Aorta (tissue), 5 donors: ENCODE measurements around the gene HIPK2. TPM values are rescaled to one million over a fixed set of nuclear protein-coding genes. Genes with fewer than 3 reads are reported as not detected.

Experiments used
- ATAC-seq: fragments of 200-7000 bp; cut with Tn5 transposase; one replicate; pipeline ENCODE4 v1.9.1; 2022; ENCODE audit warnings: moderate library complexity; ENCODE audit not compliant: low FRiP score
- DNase-seq, 2 donors: peaks; one replicate each; pipeline ENCODE4 v3.0.0-alpha.2; 2020
- H3K27ac ChIP-seq, 2 donors: one replicate each; pipeline ENCODE4 v1.5.1; 2013; ENCODE audit warnings: low read length in 2 of 2, mild to moderate bottlenecking in 2 of 2, moderate library complexity in 2 of 2, control low read depth in 1 of 2, inconsistent platforms in 1 of 2, low read depth in 1 of 2
- H3K27me3 ChIP-seq, 2 donors: one replicate each; pipeline ENCODE4 v1.6.1; 2013; ENCODE audit warnings: control low read depth in 1 of 2, low read length in 1 of 2, mild to moderate bottlenecking in 1 of 2, moderate library complexity in 1 of 2; ENCODE audit not compliant: insufficient read depth in 2 of 2, control insufficient read depth in 1 of 2
- H3K36me3 ChIP-seq, 2 donors: one replicate each; pipeline ENCODE4 v1.6.1; 2013; ENCODE audit warnings: control low read depth in 1 of 2, low read length in 1 of 2, mild to moderate bottlenecking in 1 of 2; ENCODE audit not compliant: insufficient read depth in 2 of 2, control insufficient read depth in 1 of 2
- H3K4me1 ChIP-seq, 2 donors: one replicate each; pipeline ENCODE4 v1.6.1; 2013; ENCODE audit warnings: low read length in 2 of 2, control low read depth in 1 of 2, mild to moderate bottlenecking in 1 of 2, moderate library complexity in 1 of 2; ENCODE audit not compliant: insufficient read depth in 2 of 2, control insufficient read depth in 1 of 2
- H3K4me3 ChIP-seq, 2 donors: one replicate each; pipeline ENCODE4 v1.5.1; 2013; ENCODE audit warnings: low read length in 2 of 2, control low read depth in 1 of 2, mild to moderate bottlenecking in 1 of 2
- H3K9me3 ChIP-seq: one replicate; pipeline ENCODE4 v1.6.1; 2013; ENCODE audit warnings: mild to moderate bottlenecking, low read length; ENCODE audit not compliant: control insufficient read depth
- WGBS, 2 donors: extraction: QIAGEN DNeasy Blood & Tissue Kit; methylation state at CpG; one replicate each; pipeline ENCODE4 v1.1.7; 2013; 5-methylcytosine and 5-hydroxymethylcytosine counted together
- intact Hi-C, 2 donors: fragments of 100-400 bp; cut with DNase I; formaldehyde crosslinking; loops; one replicate each; pipeline versions ENCODE4 v1.14.2 to v1.15.0; 2022
- polyA plus RNA-seq, 2 donors: library from polyadenylated mRNA; stranded (reverse); fragments of 200-250 nt; gene quantifications; one replicate each; pipeline ENCODE4 v1.2.3, GENCODE V29; 2013
- total RNA-seq, 2 donors: library from RNA; stranded (reverse); fragmentation: NEBNext Ultra II Directional; extraction: Animal tissue kit (Norgen Biotek cat#: 25700); gene quantifications; one replicate each; pipeline ENCODE4 v1.2.1, GENCODE V29; 2021
- donor health status: healthy with polysubstance abuse.
- donor health status: Bipolar disorder and iron deficiency.
- donor health status: DM: no; HTN: no; CAD: no.
- donor health status: DM: no; HTN: no; CAD: no.
- donor health status: DM: yes; HTN: yes; CAD: no.

Gene HIPK2
- total and polyA plus RNA-seq, 4 donors: 9.4 to 108 (median 23.9) TPM

DNA sequence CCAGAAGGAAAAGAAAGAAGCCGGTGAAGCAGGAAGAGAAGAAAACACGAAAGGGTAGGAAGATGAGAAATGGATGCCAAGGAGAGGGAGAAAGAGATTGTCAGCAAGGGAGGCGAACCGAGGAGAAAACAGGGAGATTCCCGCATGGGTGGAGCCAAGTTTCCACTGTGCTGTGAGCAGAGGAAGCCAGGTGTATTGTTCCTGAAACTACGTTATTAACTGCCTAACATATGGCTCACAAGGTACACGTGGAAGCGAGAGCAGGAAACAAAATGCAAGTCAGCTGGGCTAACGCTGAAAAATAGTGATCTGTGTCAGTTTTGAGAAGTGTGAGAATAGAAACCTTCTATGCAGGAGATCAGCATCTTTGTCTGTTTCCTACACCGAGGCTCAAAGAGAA is 20.4 kb upstream of the HIPK2 start:
- intact Hi-C loops: no loop called here
- 34 to 54% methylated on average over 10 of the region's 10 CpGs for WGBS, 2 donors
- Histone ChIP-seq H3K27me3 (no peaks in the 10 kb centered on the region), H3K9me3 (no peaks in the 10 kb centered on the region), H3K36me3 (no peaks in the 10 kb centered on the region), H3K4me3 (no peak overlapping the region), H3K27ac (no peak overlapping the region), H3K4me1 (no peaks in the 10 kb centered on the region)
- DNase-seq (no peak), ATAC-seq (no peak)

DNA sequence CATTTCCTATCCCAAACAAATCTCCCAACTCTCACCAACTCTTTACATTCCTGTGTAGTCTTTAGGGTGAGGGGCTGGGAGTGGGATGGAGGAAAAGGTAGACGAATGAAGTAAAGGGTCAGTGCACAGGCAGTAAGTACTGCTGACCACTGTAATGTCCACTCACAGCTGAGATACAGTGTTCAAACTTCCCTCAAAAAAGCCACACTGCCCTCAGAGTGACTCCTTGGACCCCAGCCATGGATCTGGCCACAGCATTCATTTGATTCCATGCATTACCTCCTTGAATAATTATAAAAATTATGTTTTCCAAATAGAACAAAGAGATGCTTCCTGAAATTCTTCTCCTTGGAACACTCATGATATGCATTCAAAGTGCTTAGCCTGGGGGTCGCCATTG is 19.8 kb upstream of the HIPK2 start:
- H3K4me1 ChIP-seq: no peaks in the 10 kb centered on the region
- no peak overlapping the region for H3K4me3 ChIP-seq
- ATAC-seq: no peak
- H3K27ac ChIP-seq: no peak overlapping the region
- intact Hi-C loops: no loop called here
- H3K9me3 ChIP-seq: no peaks in the 10 kb centered on the region
- no peaks in the 10 kb centered on the region for H3K27me3 ChIP-seq
- H3K36me3 ChIP-seq: no peaks in the 10 kb centered on the region
- WGBS, 2 donors: 75 to 86% methylated on average over 2 of the region's 2 CpGs
- DNase-seq: no peak

DNA sequence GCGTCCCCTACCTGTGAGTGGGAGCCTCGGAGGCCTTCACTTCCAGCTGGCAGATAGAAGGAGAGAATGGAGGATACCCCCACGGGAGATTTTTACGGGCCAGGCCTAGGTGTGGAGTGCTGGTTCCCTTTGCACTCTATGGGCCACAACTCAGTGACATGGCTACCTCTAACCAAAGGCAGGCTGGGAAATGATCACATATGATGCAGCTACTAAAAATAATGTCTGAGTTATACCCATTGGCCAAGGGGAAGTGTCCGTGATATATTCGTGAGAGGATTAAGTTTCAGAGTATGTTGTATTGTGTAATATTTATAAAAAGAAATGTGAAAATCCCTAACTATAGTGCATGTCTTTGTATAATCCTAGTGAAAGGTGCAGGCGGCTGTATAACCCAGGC is 13.5 kb upstream of the HIPK2 start:
- intact Hi-C loops: no loop called here
- Histone ChIP-seq H3K4me3 (no peak overlapping the region), H3K27ac (no peak overlapping the region), H3K36me3 (no peaks in the 10 kb centered on the region), H3K4me1 (no peaks in the 10 kb centered on the region), H3K27me3 (no peaks in the 10 kb centered on the region), H3K9me3 (no peaks in the 10 kb centered on the region)
- ATAC-seq (no peak), DNase-seq (no peak)
- 90% methylated on average over 7 of the region's 7 CpGs for WGBS, 2 donors

DNA sequence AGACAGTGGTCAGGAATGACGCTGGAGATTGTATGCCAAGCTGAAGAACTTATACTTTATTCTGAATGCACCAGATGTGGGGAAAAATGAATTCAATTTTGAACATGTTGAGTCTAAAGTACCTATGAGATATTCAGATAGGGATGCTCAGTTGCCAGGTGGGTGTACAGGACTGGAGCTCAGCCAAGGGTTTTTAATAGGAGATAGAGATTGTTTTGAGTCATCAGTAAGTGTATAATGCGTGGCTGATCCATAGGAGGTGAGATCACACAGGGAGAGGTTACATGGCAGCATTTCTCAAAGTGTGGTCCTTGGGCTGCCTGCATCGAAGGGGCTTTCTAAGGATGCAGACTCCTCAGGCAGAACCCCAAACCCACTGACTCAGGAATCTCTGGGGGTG is 6.8 kb upstream of the HIPK2 start:
- no peak overlapping the region for H3K4me3 ChIP-seq

GRCh38 chr7:139783647-139784385 is 6.0 kb upstream of the HIPK2 start:
- Histone ChIP-seq H3K9me3 (peaks cover 1% of the 10 kb centered on the region), H3K27me3 (no peaks in the 10 kb centered on the region), H3K4me3 (no peak overlapping the region), H3K4me1 (no peaks in the 10 kb centered on the region), H3K36me3 (no peaks in the 10 kb centered on the region), H3K27ac (no peak overlapping the region)
- WGBS, 2 donors: 77 to 80% methylated on average over 3 of the region's 3 CpGs
- DNase-seq (no peak), ATAC-seq (no peak)
- intact Hi-C loops: loop anchor here in 1 of 2 donors (10.0 kb wide), 1 partner anchor 211 kb away; no protein-coding TSS in a partner anchor

More for the DNA sequence above, 6.8 kb upstream of the HIPK2 start:
- no peaks in the 10 kb centered on the region for H3K36me3 ChIP-seq
- no peaks in the 10 kb centered on the region for H3K27me3 ChIP-seq
- intact Hi-C loops: loop anchor here in 1 of 2 donors (10.0 kb wide), 1 partner anchor 210 kb away; no protein-coding TSS in a partner anchor
- ATAC-seq (no peak), DNase-seq (no peak)
- 87 to 92% methylated on average over 3 of the region's 3 CpGs for WGBS, 2 donors
- H3K4me1 ChIP-seq: no peaks in the 10 kb centered on the region
- H3K27ac ChIP-seq: no peak overlapping the region
- peaks cover 1% of the 10 kb centered on the region for H3K9me3 ChIP-seq

DNA sequence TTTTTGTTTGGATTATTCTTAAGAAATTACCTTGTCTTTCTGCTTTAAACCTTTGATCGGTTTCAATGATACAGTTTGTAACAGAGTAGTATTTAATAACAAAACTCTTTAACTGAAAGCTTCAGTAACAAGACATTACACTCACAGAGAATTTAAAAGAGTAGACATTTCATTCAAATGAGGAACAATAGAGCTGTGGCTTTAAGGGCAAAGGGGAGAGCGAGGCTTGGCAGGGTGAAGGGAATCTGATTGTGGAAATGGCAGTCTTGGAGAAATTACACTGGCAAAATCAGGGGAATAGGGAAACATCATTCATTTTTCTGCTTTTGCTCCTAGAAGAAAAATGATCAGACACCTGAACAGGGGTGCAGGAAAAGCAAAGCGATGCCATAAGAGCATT is 5.1 kb upstream of the HIPK2 start:
- Histone ChIP-seq H3K4me1 (no peaks in the 10 kb centered on the region), H3K27ac (no peak overlapping the region), H3K4me3 (no peak overlapping the region), H3K9me3 (peaks cover 1% of the 10 kb centered on the region), H3K36me3 (no peaks in the 10 kb centered on the region), H3K27me3 (no peaks in the 10 kb centered on the region)
- DNase-seq: no peak
- intact Hi-C loops: loop anchor here in 1 of 2 donors (10.0 kb wide), 1 partner anchor 212 kb away; no protein-coding TSS in a partner anchor
- WGBS, 2 donors: 90 to 91% methylated on average over 3 of the region's 3 CpGs
- ATAC-seq: no peak

GRCh38 chr7:139777133-139777891 is 486 bp downstream of the HIPK2 start:
- Histone ChIP-seq H3K36me3 (no peaks in the 10 kb centered on the region), H3K27ac (peak overlapping the region; percentile 72 to 99), H3K9me3 (no peaks in the 10 kb centered on the region), H3K4me1 (peaks cover 0 to 5% of the 10 kb centered on the region in 2 donors), H3K27me3 (no peaks in the 10 kb centered on the region), H3K4me3 (peak overlapping the region; percentile 100)
- WGBS, 2 donors: 1% methylated on average over 51 to 102 of the region's 102 CpGs
- DNase-seq (peak; percentile 65 to 86), ATAC-seq (no peak)
- intact Hi-C loops: loop anchor here (5.0 kb wide), 4 partner anchors 40 to 225 kb away; no protein-coding TSS in a partner anchor

DNA sequence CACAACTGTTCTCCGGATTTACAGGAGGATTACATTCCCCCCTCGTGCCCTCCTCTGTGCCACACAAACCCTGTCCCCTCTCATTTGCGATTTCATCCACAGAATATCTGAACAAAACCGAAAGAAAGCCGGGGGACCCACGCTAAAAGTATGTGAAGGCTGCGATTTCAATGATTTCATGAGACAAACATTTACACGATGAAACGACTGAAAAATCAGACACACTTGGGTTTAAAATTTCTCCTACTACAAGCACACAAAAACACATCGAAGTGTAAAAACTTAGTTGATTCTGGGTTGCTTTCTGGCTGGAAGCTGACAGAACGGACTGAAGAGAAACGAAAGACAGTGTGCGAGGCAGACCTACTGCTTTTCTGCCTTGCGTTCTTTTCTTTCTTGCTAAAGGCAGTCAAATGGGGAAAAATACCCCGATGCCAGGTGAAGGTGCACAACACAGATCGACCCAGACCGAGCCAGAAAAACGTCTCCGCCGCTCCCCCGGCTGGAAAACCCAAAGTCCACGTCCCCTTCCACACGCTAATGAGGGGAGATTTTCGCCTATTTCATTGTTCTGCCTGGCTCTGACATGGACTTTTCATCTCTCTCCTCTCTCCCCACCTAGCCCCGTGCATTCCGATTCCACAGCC is 1.2 kb downstream of the HIPK2 start:
- DNase-seq (no peak), ATAC-seq (peak; percentile 31)
- H3K36me3 ChIP-seq: no peaks in the 10 kb centered on the region
- intact Hi-C loops: loop anchor here (5.0 kb wide), 4 partner anchors 39 to 226 kb away; no protein-coding TSS in a partner anchor
- H3K9me3 ChIP-seq: no peaks in the 10 kb centered on the region
- H3K27ac ChIP-seq: peak overlapping the region; percentile 30 to 99
- H3K27me3 ChIP-seq: no peaks in the 10 kb centered on the region
- peaks cover 0 to 5% of the 10 kb centered on the region in 2 donors for H3K4me1 ChIP-seq
- 0% methylated on average over 26 of the region's 26 CpGs for WGBS, 2 donors
- peak overlapping the region; percentile 100 for H3K4me3 ChIP-seq
